MG63 (cell line): ENCODE measurements around the gene SGO2. TPM values are rescaled to one million over a fixed set of nuclear protein-coding genes. Genes with fewer than 3 reads are reported as not detected.
"Not testable (repeated sequence)": the region's sequence is repeated elsewhere in the genome, so short reads cannot be mapped to it uniquely, and the experiment has no call there.

ENCODE experiments used
- DNase-seq: peaks from one replicate; pipeline ENCODE4 v3.0.0-alpha.2; 2020
- H3K27me3 ChIP-seq: fragments of 250-450 bp; sonication (Bioruptor Pico); 2 replicates; pipeline ENCODE4 v1.5.1; 2020; ENCODE audit warnings: mild to moderate bottlenecking, moderate library complexity
- H3K36me3 ChIP-seq: fragments of 250-450 bp; sonication (Bioruptor Pico); 2 replicates; pipeline ENCODE4 v1.5.1; 2020; ENCODE audit warnings: mild to moderate bottlenecking, moderate library complexity
- H3K4me3 ChIP-seq: fragments of 250-450 bp; sonication (Bioruptor Pico); 2 replicates; pipeline ENCODE4 v1.5.1; 2020; ENCODE audit warnings: mild to moderate bottlenecking, moderate library complexity
- H3K9me3 ChIP-seq: fragments of 250-450 bp; sonication (Bioruptor Pico); 2 replicates; pipeline ENCODE4 v1.5.1; 2020; ENCODE audit warnings: mild to moderate bottlenecking, moderate library complexity
- total RNA-seq: library from RNA; depleted of rRNA; stranded (reverse); fragments of >200 nt; shearing (Covaris generic); gene quantifications from 2 replicates; pipeline ENCODE4 v1.2.3, GENCODE V29; 2014; ENCODE audit warnings: low replicate concordance

The SGO2 gene
- total RNA-seq, 1 experiment from 2014 or later: 6.3 TPM

DNA sequence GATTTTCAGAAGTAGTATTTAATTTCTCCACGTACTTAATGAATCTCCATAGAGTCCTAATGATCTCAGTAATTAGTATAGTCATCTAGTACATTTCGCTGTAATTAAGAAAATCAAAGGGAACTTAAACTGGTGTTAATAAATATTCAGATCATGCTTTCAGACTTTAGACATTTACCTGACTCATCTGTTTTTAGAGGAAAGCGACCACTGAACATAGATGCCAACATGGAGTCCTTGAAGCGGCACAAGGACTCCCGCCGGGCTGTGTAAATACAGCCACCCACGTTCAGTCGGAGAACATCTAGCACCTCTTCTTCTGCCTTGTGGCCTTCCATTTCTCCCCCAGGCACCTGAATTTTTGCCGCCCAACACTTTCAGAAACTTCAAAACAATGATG lies 19.3 kb upstream of the SGO2 start:
- no peaks in the 10 kb centered on the region; the same call in 1 of the 2 replicates for H3K9me3 ChIP-seq

DNA sequence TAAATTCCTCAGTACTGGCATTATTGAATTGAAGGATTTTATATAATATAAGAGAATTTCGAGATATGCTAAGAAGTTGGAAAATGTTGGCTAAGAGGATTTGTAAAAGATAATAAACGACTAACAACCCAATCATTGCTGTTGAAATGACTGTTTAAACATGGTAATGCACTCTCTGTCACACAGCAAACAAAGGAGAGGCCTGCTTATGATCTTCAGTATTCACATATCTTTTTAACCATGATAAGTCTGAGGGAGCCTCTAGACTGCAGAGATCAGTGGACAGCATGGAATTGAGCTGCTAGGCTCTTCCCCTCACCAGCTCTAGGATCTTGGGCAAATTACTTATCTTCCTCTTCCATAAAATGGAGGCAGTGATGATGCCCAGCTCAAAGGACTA lies 18.8 kb upstream of the SGO2 start:
- H3K4me3 ChIP-seq: no peak overlapping the region
- DNase-seq: no peak
- peaks cover 5% of the 10 kb centered on the region; the same call in 1 of the 2 replicates for H3K36me3 ChIP-seq
- no peaks in the 10 kb centered on the region for H3K27me3 ChIP-seq
- H3K9me3 ChIP-seq: no peaks in the 10 kb centered on the region; the same call in 1 of the 2 replicates

More for the DNA sequence above, 19.3 kb upstream of the SGO2 start:
- H3K4me3 ChIP-seq: no peak overlapping the region
- DNase-seq: no peak
- H3K27me3 ChIP-seq: no peaks in the 10 kb centered on the region
- H3K36me3 ChIP-seq: peaks cover 5% of the 10 kb centered on the region; the same call in 1 of the 2 replicates

DNA sequence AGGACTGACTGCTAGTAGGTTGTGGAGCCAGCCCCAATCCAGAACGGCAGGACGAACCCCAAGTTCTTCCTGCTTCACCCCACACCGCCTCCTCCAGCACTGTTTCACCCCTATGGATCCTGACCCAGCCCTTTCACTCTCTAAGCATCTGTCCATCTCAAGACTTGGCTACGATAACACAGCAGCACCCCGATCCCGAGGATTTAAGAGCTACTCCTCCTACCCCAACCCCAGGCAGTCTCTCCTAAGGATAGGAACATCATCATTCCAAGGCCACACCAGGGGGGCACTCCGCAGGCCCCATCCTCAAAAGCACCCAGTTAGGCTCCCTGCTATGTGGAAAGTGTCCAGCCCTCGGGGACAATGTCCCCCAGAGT lies 16.8 kb upstream of the SGO2 start:
- Histone ChIP-seq H3K27me3 (peaks cover 8% of the 10 kb centered on the region; the same call in 1 of the 2 replicates), H3K36me3 (no peaks in the 10 kb centered on the region), H3K9me3 (no peaks in the 10 kb centered on the region), H3K4me3 (peak overlapping the region; percentile 78)
- DNase-seq: peak; percentile 5

DNA sequence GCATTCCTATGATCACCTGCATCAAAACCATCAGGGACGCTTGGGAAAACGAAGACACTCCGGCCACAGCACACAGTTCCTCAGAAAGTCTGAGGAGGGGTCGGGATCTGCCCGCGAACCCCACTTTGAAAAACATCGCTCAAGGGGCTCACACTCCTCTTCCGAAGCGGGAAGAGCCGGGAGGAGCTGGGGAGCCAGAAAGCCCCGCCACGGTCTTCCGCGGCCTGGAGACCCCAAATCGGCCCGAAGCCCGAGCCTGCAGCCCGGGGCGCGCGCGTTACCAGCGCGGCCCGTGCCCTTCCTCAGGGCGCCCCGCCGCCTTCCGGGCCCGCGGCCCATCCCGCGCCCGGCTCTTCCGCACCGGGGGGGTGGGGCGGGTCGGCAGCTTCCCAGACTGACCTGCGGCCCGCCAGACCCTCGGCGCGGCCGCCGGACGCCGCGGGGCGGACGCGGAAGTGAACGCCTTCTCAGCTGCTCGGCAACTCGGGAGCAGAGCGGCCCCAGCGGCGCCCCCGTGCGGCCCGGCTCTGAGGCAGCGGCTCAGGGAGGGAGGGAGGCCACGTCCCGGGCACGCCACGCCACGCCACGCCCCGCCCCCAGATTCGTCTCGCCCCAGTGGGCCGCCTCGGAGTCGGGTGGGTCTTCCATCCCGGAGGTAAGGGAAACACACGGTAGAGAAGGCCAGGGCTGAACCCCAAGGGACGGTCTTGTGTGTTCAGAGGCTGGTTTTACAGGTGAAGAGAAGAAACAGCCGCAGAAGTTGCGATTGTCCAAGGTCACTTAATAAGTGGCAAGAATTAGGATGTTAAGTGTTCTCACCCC lies 16.2 kb upstream of the SGO2 start, which contains the start of gene KCTD18:
Gene KCTD18 (minus strand): TSS at position 457 of the 822 bp plus-strand sequence. CDS start 3,052 bp downstream, outside the sequence.
- Histone ChIP-seq H3K9me3 (no peaks in the 10 kb centered on the region), H3K36me3 (no peaks in the 10 kb centered on the region), H3K27me3 (peaks cover 8% of the 10 kb centered on the region; the same call in 1 of the 2 replicates), H3K4me3 (peak within 1 kb of the TSS; percentile 78)
- peak; percentile 91 for DNase-seq

DNA sequence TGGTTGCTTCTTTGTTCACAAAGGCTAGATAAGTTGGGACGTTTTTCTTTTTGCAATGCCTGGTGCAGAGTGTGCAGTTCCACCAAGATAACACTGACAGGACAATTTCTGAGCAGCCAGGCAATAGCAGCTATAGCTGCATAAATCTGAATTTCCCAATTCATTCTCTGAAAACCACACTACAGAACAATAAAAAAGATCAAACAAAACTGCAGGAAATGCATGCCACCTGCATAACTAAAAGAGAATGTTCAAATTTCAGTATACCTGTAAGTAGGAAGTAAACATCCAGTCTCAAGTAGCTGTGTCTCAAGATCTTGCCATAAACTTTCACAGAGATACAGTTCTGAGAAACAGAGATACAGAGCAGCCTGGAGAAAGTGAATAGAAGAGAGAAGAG lies 10.9 kb upstream of the SGO2 start:
- Histone ChIP-seq H3K36me3 (no peaks in the 10 kb centered on the region), H3K9me3 (peaks cover 7% of the 10 kb centered on the region; the same call in 1 of the 2 replicates), H3K27me3 (peaks cover 8% of the 10 kb centered on the region), H3K4me3 (no peak overlapping the region)
- DNase-seq: no peak

DNA sequence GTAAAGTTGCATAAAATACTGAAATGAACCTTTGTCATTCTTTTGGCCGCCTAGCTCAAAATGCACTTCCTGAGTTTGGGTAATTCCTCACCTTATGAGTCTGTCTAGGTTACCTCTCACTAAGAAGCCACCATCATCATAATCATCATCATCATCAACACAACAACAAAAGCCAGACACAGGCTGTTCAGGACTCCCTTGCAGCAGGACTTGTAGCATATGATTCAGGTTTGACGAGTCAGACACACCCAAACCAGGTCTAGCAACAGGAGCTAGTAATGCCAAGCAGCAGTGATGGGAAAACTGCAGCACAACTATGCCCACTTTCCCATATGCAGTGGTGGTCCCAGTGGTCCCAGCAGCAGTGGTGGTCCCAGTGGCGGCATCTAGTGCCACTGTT lies 2.8 kb upstream of the SGO2 start:
- DNase-seq: no peak
- no peaks in the 10 kb centered on the region; the same call in 1 of the 2 replicates for H3K9me3 ChIP-seq
- H3K36me3 ChIP-seq: no peaks in the 10 kb centered on the region
- no peaks in the 10 kb centered on the region for H3K27me3 ChIP-seq
- no peak overlapping the region for H3K4me3 ChIP-seq

DNA sequence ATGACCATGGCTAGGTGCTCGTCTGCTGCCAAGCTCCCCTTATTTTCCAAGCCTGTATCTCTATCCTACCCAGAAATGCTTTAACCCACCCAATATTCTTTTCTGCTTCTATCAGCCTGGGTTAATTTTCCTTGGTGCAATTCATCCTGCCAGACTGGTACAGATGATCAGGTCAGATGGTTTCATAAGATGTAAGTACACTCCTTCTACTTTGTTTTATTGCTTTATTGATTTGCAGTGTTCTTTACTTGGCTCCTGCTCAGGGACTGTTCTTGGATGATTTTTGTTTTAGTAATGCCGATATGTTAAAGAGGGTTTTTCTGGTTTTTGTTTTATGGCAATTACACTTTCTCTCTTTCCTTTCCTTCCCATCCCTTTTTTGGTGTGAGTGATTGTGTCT lies 2.4 kb upstream of the SGO2 start:
- Histone ChIP-seq H3K4me3 (no peak overlapping the region), H3K27me3 (no peaks in the 10 kb centered on the region), H3K9me3 (no peaks in the 10 kb centered on the region; the same call in 1 of the 2 replicates), H3K36me3 (no peaks in the 10 kb centered on the region)
- DNase-seq: no peak

DNA sequence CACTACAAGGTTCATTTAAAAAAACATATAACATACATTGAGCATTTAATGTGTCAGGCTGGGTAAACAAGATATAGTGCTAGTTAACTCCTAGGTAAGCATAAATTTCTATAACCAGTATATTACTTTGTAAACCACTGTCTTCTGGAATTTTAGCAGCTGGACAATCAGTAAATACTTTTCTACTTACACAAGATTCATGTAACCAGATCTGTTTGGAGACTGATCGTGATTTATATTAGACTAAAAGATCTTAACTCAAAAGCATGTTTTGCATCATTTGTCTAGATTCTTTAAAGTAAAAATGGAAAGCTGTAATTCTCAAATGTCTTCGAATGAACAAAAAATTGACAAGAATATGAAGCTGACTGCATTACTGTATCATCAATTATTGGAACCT lies 941 bp upstream of the SGO2 start:
- H3K9me3 ChIP-seq: no peaks in the 10 kb centered on the region; the same call in 1 of the 2 replicates
- H3K36me3 ChIP-seq: no peaks in the 10 kb centered on the region; the same call in 1 of the 2 replicates
- peak overlapping the region; percentile 80 for H3K4me3 ChIP-seq
- H3K27me3 ChIP-seq: no peaks in the 10 kb centered on the region
- DNase-seq: no peak

DNA sequence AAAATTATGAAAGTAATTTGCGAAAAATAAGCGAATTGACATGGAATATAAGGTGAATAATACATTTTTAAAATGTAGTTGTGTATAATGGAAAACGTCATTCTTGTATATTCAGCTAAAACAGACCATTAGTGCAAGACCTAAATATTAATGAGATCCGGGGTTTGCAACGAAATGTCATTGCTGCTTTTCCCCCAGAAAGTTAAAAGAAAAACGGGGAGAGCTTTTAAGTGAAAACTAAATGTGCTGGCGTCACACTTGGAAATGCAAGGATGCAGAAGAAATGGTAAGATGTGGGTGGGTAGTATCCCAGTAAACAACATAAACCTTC lies 491 bp upstream of the SGO2 start:
- DNase-seq: no peak
- Histone ChIP-seq H3K27me3 (no peaks in the 10 kb centered on the region), H3K36me3 (no peaks in the 10 kb centered on the region; the same call in 1 of the 2 replicates), H3K9me3 (no peaks in the 10 kb centered on the region; the same call in 1 of the 2 replicates), H3K4me3 (peak overlapping the region; percentile 80)

DNA sequence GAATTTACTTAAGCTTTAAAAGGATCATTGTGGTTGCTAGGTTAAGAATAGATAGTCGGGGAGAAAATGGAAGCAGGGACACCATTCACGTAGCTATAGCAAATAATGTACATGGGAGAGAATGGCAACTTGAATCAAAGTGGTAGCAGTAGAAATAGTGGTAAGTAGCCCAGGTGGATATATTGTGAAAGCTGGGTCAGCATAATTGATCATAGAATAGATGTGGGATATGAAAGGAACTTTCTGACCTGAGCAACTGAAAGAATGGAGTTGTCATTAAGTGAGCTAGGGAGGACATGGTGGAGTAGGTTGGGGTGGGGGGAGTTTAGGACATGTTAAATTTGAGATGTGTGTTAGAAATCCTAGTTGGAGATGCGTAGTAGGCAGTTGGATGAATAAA lies 2.2 kb downstream of the SGO2 start:
- Histone ChIP-seq H3K36me3 (peaks cover 6% of the 10 kb centered on the region), H3K9me3 (no peaks in the 10 kb centered on the region; the same call in 1 of the 2 replicates), H3K27me3 (no peaks in the 10 kb centered on the region), H3K4me3 (no peak overlapping the region)
- no peak for DNase-seq

DNA sequence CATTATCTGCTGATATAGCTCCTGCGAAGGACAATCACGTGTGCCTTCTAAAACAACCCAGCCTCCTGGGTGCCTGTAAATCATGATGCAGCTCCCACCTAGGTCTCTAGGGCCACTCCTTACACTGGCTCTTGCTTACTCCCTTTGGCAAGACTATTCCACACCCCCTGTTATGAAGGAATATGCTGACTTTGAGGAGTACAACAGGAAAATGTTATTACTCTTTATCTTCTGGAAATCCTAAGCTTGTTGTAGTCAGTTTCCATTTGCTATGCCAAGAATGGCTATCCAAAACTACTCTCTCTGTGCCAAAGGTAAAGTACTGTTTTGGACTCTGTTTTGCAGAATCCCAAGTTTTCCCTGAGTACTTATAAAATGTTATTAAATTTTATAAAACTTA lies 7.7 kb downstream of the SGO2 start:
- no peak for DNase-seq
- H3K36me3 ChIP-seq: peaks cover 47% of the 10 kb centered on the region
- H3K9me3 ChIP-seq: no peaks in the 10 kb centered on the region

DNA sequence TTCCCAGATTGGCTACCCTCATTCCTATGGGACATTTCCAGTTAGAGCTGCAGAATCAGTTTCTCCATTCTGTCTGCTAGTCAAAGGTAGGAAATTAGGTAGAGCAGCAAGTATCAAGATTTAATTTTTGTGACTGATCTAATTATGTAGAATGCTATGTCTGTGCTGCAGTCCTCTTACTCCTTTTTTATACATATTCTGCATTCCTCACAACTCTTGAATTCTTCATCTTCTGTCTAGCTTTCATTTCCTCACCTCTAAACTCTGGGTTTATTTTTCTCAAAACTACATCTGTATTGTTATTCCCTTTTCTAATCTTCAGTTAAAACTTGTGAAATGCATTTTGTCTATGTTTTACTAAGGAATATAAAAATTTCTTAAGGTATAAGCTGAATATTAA lies 8.6 kb downstream of the SGO2 start:
- Histone ChIP-seq H3K4me3 (no peak overlapping the region), H3K9me3 (no peaks in the 10 kb centered on the region), H3K27me3 (no peaks in the 10 kb centered on the region), H3K36me3 (peaks cover 55% of the 10 kb centered on the region)
- DNase-seq: no peak

More for the DNA sequence above, 7.7 kb downstream of the SGO2 start:
- Histone ChIP-seq H3K27me3 (no peaks in the 10 kb centered on the region), H3K4me3 (no peak overlapping the region)

DNA sequence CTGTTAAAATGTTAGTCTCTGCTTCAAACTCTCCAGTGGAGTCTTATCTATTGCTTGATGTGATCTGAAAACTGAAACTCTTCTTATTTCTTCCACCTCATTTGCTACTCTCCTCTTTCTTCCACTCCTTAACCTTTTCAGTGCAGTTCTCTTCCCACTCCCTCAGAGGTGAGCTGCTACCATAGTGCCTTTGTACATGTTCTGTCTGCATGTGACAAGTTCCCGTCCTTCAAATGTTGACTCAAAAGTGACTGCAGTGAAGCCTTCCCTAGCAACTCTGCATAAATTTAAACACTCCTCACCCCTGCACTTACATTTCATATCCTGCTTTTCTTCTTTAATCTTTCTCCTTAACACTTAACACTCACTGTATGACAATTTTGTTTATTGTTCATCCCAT lies 12.1 kb downstream of the SGO2 start:
- DNase-seq: no peak
- Histone ChIP-seq H3K4me3 (no peak overlapping the region), H3K36me3 (peaks cover 76% of the 10 kb centered on the region), H3K9me3 (peaks cover 2% of the 10 kb centered on the region), H3K27me3 (no peaks in the 10 kb centered on the region)

DNA sequence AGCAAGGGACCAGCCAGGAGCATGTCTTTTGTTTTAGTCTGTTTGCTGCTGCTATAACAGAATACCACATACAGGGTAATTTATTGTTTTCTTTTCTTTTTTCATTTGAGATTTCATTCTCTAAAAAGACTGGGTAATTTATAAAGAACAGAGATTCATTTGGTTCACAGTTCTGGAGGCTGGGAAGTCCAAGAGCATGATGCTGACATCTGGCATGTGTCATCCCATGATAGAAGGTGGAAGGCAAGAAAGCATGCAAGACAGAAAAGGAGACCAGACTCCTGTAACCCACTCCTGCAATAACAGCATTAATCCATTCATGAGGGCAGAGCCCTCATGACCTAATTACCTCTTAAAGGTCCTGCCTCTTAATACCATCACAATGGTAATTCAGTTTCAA lies 14.8 kb downstream of the SGO2 start:
- H3K36me3 ChIP-seq: peaks cover 81% of the 10 kb centered on the region
- DNase-seq: no peak
- H3K27me3 ChIP-seq: no peaks in the 10 kb centered on the region
- no peak overlapping the region for H3K4me3 ChIP-seq
- H3K9me3 ChIP-seq: peaks cover 2% of the 10 kb centered on the region

DNA sequence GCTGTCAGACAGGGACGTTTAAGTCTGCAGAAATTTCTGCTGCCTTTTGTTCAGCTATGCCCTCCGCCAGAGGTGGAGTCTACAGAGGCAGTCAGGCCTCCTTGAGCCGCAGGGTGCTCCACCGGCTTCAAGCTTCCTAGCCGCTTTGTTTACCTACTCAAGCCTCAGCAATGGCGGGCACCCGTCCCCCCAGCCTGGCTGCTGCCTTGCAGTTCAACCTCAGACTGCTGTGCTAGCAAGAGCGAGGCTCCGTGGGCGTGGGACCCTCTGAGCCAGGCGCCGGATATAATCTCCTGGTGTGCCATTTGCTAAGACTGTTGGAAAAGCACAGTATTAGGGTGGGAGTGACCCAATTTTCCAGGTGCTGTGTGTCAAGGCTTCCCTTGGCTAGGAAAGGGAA lies 40.6 kb downstream of the SGO2 start:
- DNase-seq, H3K4me3 ChIP-seq, H3K9me3 ChIP-seq, H3K27me3 ChIP-seq: not testable (repeated sequence)
- H3K36me3 ChIP-seq: peaks cover 12% of the 10 kb centered on the region; the same call in 1 of the 2 replicates

DNA sequence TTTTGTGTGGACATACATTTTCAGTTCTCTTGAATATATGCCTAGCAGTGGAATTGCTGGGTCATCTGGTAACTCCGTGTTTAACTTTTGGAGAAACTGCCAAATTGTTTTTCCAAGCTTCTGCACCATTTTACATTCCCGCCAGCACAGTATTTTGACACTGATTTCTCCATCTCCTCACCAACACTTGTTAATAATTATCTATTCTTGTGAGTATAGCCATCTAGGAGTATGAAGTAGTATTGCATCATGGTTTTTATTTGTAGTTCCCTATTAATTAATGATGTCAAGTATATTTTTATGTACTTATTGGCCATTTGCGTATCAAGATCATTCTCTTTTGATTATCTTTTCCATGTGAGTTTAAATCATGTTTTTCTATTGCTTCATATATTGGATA lies 41.9 kb downstream of the SGO2 start:
- peaks cover 22% of the 10 kb centered on the region for H3K36me3 ChIP-seq
- no peaks in the 10 kb centered on the region for H3K27me3 ChIP-seq
- no peaks in the 10 kb centered on the region; the same call in none of the 2 replicates for H3K9me3 ChIP-seq
- DNase-seq: no peak
- no peak overlapping the region for H3K4me3 ChIP-seq

DNA sequence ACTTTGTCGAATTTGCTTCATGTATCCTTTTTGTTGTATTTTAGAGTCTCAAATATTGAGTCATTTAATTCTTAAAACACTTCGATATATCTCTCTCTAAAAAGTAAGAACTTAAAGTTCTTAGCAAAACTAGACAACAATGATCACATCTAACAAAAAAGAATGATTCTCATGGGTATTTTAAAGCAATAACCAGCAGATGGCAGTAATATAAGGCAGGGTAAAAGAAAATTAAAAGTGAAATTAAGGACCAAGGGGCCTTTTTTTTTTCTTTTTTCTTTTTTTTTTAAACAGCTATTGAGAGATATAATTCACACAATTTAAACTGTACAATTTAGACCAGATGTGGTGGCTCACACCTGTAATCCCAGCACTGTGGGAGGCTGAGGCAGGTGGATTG lies 50.0 kb downstream of the SGO2 start:
- DNase-seq: no peak
- Histone ChIP-seq H3K4me3 (no peak overlapping the region), H3K36me3 (peaks cover 24% of the 10 kb centered on the region), H3K27me3 (no peaks in the 10 kb centered on the region), H3K9me3 (no peaks in the 10 kb centered on the region)

DNA sequence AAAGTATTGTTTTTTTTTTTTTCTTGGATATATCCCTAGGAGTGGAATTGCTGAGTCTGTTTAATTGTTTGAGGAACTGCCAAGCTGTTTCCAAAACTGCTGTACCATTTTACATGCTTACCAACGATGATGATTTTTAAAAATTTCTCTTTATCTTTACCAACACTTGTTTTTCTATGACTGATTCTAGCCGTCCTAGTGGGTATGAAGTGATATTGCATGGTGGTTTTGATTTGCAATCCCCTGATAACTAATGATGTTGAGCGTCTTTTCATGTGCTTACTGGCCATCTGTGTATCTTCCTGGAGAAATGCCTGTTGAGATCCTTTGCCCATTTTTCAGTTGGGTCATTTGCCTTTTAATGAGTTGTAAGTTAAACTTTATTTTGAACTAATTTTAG lies 51.0 kb downstream of the SGO2 start:
- Histone ChIP-seq H3K9me3 (no peaks in the 10 kb centered on the region), H3K36me3 (peaks cover 17% of the 10 kb centered on the region), H3K27me3 (no peaks in the 10 kb centered on the region), H3K4me3 (no peak overlapping the region)
- DNase-seq: no peak
